ENCODE data around the gene TKTL1. TPM values are rescaled to one million over a fixed set of nuclear protein-coding genes. Genes with fewer than 3 reads are reported as not detected.
"Not testable (repeated sequence)": the region's sequence is repeated elsewhere in the genome, so short reads cannot be mapped to it uniquely, and the experiment has no call there.

The TKTL1 gene
- 14.0 TPM for total RNA-seq
- long read RNA-seq, partial matches to known transcripts = 5 of 16 reads
- long read RNA-seq, other reads (novel, unspliced or antisense) = 8 of 16 reads

GRCh38 chrX:154295664-154296310 lies at the start of gene TKTL1:
Gene TKTL1 (plus strand): TSS chrX:154295795. CDS start chrX:154295860, 65 bp downstream.
- intact Hi-C loops (cut with DNase I) = no loop called here
- ATAC-seq (ENCODE audit: poor library complexity) = no peak
- no peak for DNase-seq

GRCh38 chrX:154247377-154248045 lies 48.1 kb upstream of the TKTL1 start:
- DNase-seq; intact Hi-C loops (cut with DNase I): not testable (repeated sequence)

GRCh38 chrX:154248076-154248475 lies 47.5 kb upstream of the TKTL1 start:
- DNase-seq; intact Hi-C loops (cut with DNase I); ATAC-seq (ENCODE audit: poor library complexity): not testable (repeated sequence)

More at GRCh38 chrX:154247377-154248045, 48.1 kb upstream of the TKTL1 start:
- peak; percentile 91 for ATAC-seq (ENCODE audit: poor library complexity)

GRCh38 chrX:154257282-154257681 lies 38.3 kb upstream of the TKTL1 start, which contains the start of gene OPN1MW3:
Gene OPN1MW3 (plus strand): TSS chrX:154257582. CDS start chrX:154257620, 38 bp downstream.
- intact Hi-C loops (cut with DNase I); ATAC-seq (ENCODE audit: poor library complexity): not testable (repeated sequence)

GRCh38 chrX:154258711-154259110 lies 36.9 kb upstream of the TKTL1 start:
- DNase-seq; ATAC-seq (ENCODE audit: poor library complexity); intact Hi-C loops (cut with DNase I): not testable (repeated sequence)

More at GRCh38 chrX:154257282-154257681, 38.3 kb upstream of the TKTL1 start, which contains the start of gene OPN1MW3:
- not testable (repeated sequence) for DNase-seq

GRCh38 chrX:154263072-154263471 lies 32.5 kb upstream of the TKTL1 start:
- intact Hi-C loops (cut with DNase I); DNase-seq; ATAC-seq (ENCODE audit: poor library complexity): not testable (repeated sequence)

GRCh38 chrX:154269245-154269644 lies 26.4 kb upstream of the TKTL1 start:
- DNase-seq; intact Hi-C loops (cut with DNase I): not testable (repeated sequence)
- peak; percentile 22 for ATAC-seq (ENCODE audit: poor library complexity)

- intact Hi-C loops (cut with DNase I); DNase-seq: not testable (repeated sequence)
- ATAC-seq (ENCODE audit: poor library complexity) = peak; percentile 85
These were observed 10.9 kb upstream of the TKTL1 start for GRCh38 chrX:154284489-154285338.

GRCh38 chrX:154286406-154286805 lies 9.2 kb upstream of the TKTL1 start:
- intact Hi-C loops (cut with DNase I); ATAC-seq (ENCODE audit: poor library complexity): not testable (repeated sequence)

GRCh38 chrX:154294791-154295574 lies 612 bp upstream of the TKTL1 start, which contains the start of gene TEX28:
Gene TEX28 (minus strand): TSS chrX:154295124. CDS start chrX:154292117, 3,007 bp downstream.
- intact Hi-C loops (cut with DNase I) = no loop called here
- ATAC-seq (ENCODE audit: poor library complexity) (no peak), DNase-seq (no peak)

More at GRCh38 chrX:154286406-154286805, 9.2 kb upstream of the TKTL1 start:
- not testable (repeated sequence) for DNase-seq

GRCh38 chrX:154296731-154297130 lies 1.1 kb downstream of the TKTL1 start:
- ATAC-seq (ENCODE audit: poor library complexity) (no peak), DNase-seq (no peak)
- intact Hi-C loops (cut with DNase I) = no loop called here

- no peak for ATAC-seq (ENCODE audit: poor library complexity)
- intact Hi-C loops (cut with DNase I) = no loop called here
- no peak for DNase-seq
These were observed 2.7 kb downstream of the TKTL1 start for GRCh38 chrX:154298312-154298711.

- DNase-seq = peak; percentile 49
These were observed 5.2 kb downstream of the TKTL1 start for GRCh38 chrX:154300816-154301215.

GRCh38 chrX:154302998-154303397 lies 7.4 kb downstream of the TKTL1 start:
- ATAC-seq (ENCODE audit: poor library complexity); intact Hi-C loops (cut with DNase I); DNase-seq: not testable (repeated sequence)

More at GRCh38 chrX:154300816-154301215, 5.2 kb downstream of the TKTL1 start:
- intact Hi-C loops (cut with DNase I) = no loop called here
- ATAC-seq (ENCODE audit: poor library complexity) = no peak

GRCh38 chrX:154303476-154303875 lies 7.9 kb downstream of the TKTL1 start:
- no peak for ATAC-seq (ENCODE audit: poor library complexity)
- DNase-seq = no peak
- intact Hi-C loops (cut with DNase I) = no loop called here

GRCh38 chrX:154304846-154305245 lies 9.3 kb downstream of the TKTL1 start:
- intact Hi-C loops (cut with DNase I) = no loop called here
- ATAC-seq (ENCODE audit: poor library complexity) = no peak
- DNase-seq = no peak

- intact Hi-C loops (cut with DNase I) = no loop called here
- DNase-seq (no peak), ATAC-seq (ENCODE audit: poor library complexity) (peak; percentile 48)
These were observed 10.1 kb downstream of the TKTL1 start for GRCh38 chrX:154305541-154306205.
